Stimulated activated CD4-positive, alpha-beta T cell treated with anti-CD3 and anti-CD28 coated beads, Interleukin-4, amount 100 ng/mL, for 4 hours (primary cell): Measurements from ENCODE around the gene CCDC9B.
A peak's percentile ranks its signal among the peaks of the same experiment; 100 is the strongest.

Experiments
- DNase-seq, 2 experiments: peaks; one replicate each; pipeline ENCODE4 v3.0.0-alpha.2; 2020

Gene CCDC9B

GRCh38 chr15:40340740-40341400 is at the start of gene CCDC9B:
CCDC9B (minus strand) TSS chr15:40340939; CDS start chr15:40340819, 120 bp downstream.
- DNase-seq, result no peak

GRCh38 chr15:40389824-40390595 is 49.3 kb upstream of the CCDC9B start:
- DNase-seq, result no peak

- DNase-seq, result no peak
These were observed 48.4 kb upstream of the CCDC9B start for GRCh38 chr15:40388941-40389823.

GRCh38 chr15:40386480-40386879 is 45.7 kb upstream of the CCDC9B start:
- DNase-seq, result no peak

- DNase-seq, result peak; percentile 88 to 91
These were observed 42.1 kb upstream of the CCDC9B start, which contains the start of gene KNSTRN for GRCh38 chr15:40382580-40383456. KNSTRN (plus strand) TSS chr15:40382721; CDS start chr15:40382836, 115 bp downstream.

GRCh38 chr15:40381818-40382529 is 41.2 kb upstream of the CCDC9B start:
- DNase-seq, result no peak

- no peak for DNase-seq
These were observed 39.9 kb upstream of the CCDC9B start for GRCh38 chr15:40380636-40381035.

GRCh38 chr15:40379853-40380252 is 39.1 kb upstream of the CCDC9B start:
- DNase-seq, result no peak

- no peak for DNase-seq
These were observed 38.6 kb upstream of the CCDC9B start for GRCh38 chr15:40379374-40379773.

- DNase-seq, result no peak
These were observed 36.9 kb upstream of the CCDC9B start for GRCh38 chr15:40377606-40378005.

GRCh38 chr15:40372981-40373380 is 32.2 kb upstream of the CCDC9B start:
- no peak for DNase-seq

GRCh38 chr15:40369971-40370370 is 29.2 kb upstream of the CCDC9B start:
- no peak for DNase-seq

GRCh38 chr15:40369474-40369869 is 28.7 kb upstream of the CCDC9B start:
- DNase-seq, result no peak

- DNase-seq, result no peak
These were observed 28.2 kb upstream of the CCDC9B start for GRCh38 chr15:40368719-40369473.

GRCh38 chr15:40367686-40368611 is 27.2 kb upstream of the CCDC9B start:
- peak; percentile 81 to 89 for DNase-seq

GRCh38 chr15:40367371-40367685 is 26.6 kb upstream of the CCDC9B start:
- no peak for DNase-seq

- DNase-seq, result no peak
These were observed 26.0 kb upstream of the CCDC9B start for GRCh38 chr15:40366457-40367370.

- no peak for DNase-seq
These were observed 25.1 kb upstream of the CCDC9B start for GRCh38 chr15:40365624-40366456.
